ENCODE data around the gene DCAF12. TPM values are rescaled to one million over a fixed set of nuclear protein-coding genes. Genes with fewer than 3 reads are reported as not detected.

DCAF12 gene
- total and polyA plus RNA-seq, 2 of the 4 experiments (the other 2 are of a cell fraction), result 7.2 to 17.1 TPM

- Histone ChIP-seq H3K79me1 (ENCODE audit: low read depth in 1 of 2, low read length in 2 of 2) (peaks cover 0 to 7% of the 10 kb centered on the region in 2 experiments; a peak in 1 of 4 replicates), H4K91ac (ENCODE audit: insufficient read depth, low read depth, low read length) (no peak overlapping the region), H3K56ac (ENCODE audit: extremely low read depth, insufficient read depth, low read length) (no peak overlapping the region), H3K14ac (replicated peaks; ENCODE audit: low read depth, low read length) (no peak overlapping the region), H2BK20ac (ENCODE audit: low read depth, low read length) (no peak overlapping the region), H2BK15ac (ENCODE audit: low read depth, low read length) (no peak overlapping the region), H3K18ac (ENCODE audit: low read depth, low read length) (no peak overlapping the region), H3K9me3 (ENCODE audit: control insufficient read depth, insufficient read depth, low read length) (no peaks in the 10 kb centered on the region), H3K23ac (ENCODE audit: low read depth, low read length) (no peak overlapping the region), H3K4me2 (ENCODE audit: low read depth, low read length) (no peak overlapping the region), H3K36me3 (ENCODE audit: control insufficient read depth, insufficient read depth, low read length) (no peaks in the 10 kb centered on the region), H4K5ac (ENCODE audit: low read depth, low read length) (no peak overlapping the region), H4K20me1 (ENCODE audit: insufficient read depth, low read length) (no peaks in the 10 kb centered on the region), H3K27me3 (ENCODE audit: control insufficient read depth, insufficient read depth, low read length) (no peaks in the 10 kb centered on the region), H2BK5ac (ENCODE audit: low read depth, low read length, poor library complexity, severe bottlenecking) (no peak overlapping the region), H3K9me1 (ENCODE audit: insufficient read depth, low read length) (peaks cover 5% of the 10 kb centered on the region; the same call in 1 of the 2 replicates), H2AFZ (replicated peaks; ENCODE audit: low read length, poor library complexity) (no peak overlapping the region), H3K4me1 (ENCODE audit: control insufficient read depth, insufficient read depth, low read length) (peaks cover 2% of the 10 kb centered on the region; the same call in 1 of the 2 replicates), H2AK9ac (replicated peaks; ENCODE audit: low read depth, low read length, poor library complexity) (no peak overlapping the region), H2BK120ac (ENCODE audit: low read depth, low read length) (no peak overlapping the region), H3K27ac (ENCODE audit: insufficient read depth, low read length) (no peak overlapping the region), H3K4me3 (ENCODE audit: insufficient read depth, low read depth, low read length) (no peak overlapping the region), H4K8ac (ENCODE audit: low read depth in 2 of 2, low read length in 2 of 2) (no peak overlapping the region), H3K9ac (ENCODE audit: low read depth, low read length) (no peak overlapping the region), H3K4ac (ENCODE audit: low read depth, low read length) (no peak overlapping the region), H2AK5ac (ENCODE audit: low read depth, low read length) (no peak overlapping the region)
- ChIA-PET CTCF (no interaction called here), POLR2A (ENCODE audit: unreplicated experiment) (no interaction called here)
- no CpG with 5 or more reads among the region's 7 CpGs for WGBS, 2 experiments (ENCODE audit: extremely low coverage in 2 of 2, insufficient read length in 1 of 2)
- no peak for ATAC-seq (ENCODE audit: low read depth)
- in situ Hi-C loops (cut with MboI; ENCODE audit: low sequenced_read_pairs), result no loop called here
- no TSS peak for BruUV-seq (replicated peaks)
- TF ChIP-seq CHD1 (IDR thresholded peaks at IDR 0.05; ENCODE audit: low read depth, low read length), result no peak
- TF ChIP-seq MXI1 (IDR thresholded peaks at IDR 0.05; ENCODE audit: borderline replicate concordance, low read depth, low read length), result no peak
- no peak for TF ChIP-seq MAZ (IDR thresholded peaks at IDR 0.05; ENCODE audit: borderline replicate concordance, low read depth, low read length)
- TF ChIP-seq, protein P1, sequence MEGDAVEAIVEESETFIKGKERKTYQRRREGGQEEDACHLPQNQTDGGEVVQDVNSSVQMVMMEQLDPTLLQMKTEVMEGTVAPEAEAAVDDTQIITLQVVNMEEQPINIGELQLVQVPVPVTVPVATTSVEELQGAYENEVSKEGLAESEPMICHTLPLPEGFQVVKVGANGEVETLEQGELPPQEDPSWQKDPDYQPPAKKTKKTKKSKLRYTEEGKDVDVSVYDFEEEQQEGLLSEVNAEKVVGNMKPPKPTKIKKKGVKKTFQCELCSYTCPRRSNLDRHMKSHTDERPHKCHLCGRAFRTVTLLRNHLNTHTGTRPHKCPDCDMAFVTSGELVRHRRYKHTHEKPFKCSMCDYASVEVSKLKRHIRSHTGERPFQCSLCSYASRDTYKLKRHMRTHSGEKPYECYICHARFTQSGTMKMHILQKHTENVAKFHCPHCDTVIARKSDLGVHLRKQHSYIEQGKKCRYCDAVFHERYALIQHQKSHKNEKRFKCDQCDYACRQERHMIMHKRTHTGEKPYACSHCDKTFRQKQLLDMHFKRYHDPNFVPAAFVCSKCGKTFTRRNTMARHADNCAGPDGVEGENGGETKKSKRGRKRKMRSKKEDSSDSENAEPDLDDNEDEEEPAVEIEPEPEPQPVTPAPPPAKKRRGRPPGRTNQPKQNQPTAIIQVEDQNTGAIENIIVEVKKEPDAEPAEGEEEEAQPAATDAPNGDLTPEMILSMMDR (conservative IDR thresholded peaks at IDR 0.05; ENCODE audit: low read depth, low read length), result no peak
- no peak for TF ChIP-seq RAD21 (IDR thresholded peaks at IDR 0.05; ENCODE audit: low read length)
- no peak for TF ChIP-seq MAFK (IDR thresholded peaks at IDR 0.05; ENCODE audit: low read depth, low read length)
- TF ChIP-seq SMC3 (IDR thresholded peaks at IDR 0.05; ENCODE audit: low read depth, low read length), result no peak
- TF ChIP-seq RFX5 (IDR thresholded peaks at IDR 0.05; ENCODE audit: low read depth, low read length), result no peak
- no peak for TF ChIP-seq RCOR1 (IDR thresholded peaks at IDR 0.05; ENCODE audit: insufficient replicate concordance, low read length)
- TF ChIP-seq, protein P2, sequence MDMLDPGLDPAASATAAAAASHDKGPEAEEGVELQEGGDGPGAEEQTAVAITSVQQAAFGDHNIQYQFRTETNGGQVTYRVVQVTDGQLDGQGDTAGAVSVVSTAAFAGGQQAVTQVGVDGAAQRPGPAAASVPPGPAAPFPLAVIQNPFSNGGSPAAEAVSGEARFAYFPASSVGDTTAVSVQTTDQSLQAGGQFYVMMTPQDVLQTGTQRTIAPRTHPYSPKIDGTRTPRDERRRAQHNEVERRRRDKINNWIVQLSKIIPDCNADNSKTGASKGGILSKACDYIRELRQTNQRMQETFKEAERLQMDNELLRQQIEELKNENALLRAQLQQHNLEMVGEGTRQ (IDR thresholded peaks at IDR 0.05; ENCODE audit: low read depth, low read length), result no peak
- no peak for TF ChIP-seq POLR2A (IDR thresholded peaks at IDR 0.05; ENCODE audit: low read depth, low read length)
- no peak for TF ChIP-seq BHLHE40 (IDR thresholded peaks at IDR 0.05; ENCODE audit: low read depth, low read length)
- TF ChIP-seq, protein P3, sequence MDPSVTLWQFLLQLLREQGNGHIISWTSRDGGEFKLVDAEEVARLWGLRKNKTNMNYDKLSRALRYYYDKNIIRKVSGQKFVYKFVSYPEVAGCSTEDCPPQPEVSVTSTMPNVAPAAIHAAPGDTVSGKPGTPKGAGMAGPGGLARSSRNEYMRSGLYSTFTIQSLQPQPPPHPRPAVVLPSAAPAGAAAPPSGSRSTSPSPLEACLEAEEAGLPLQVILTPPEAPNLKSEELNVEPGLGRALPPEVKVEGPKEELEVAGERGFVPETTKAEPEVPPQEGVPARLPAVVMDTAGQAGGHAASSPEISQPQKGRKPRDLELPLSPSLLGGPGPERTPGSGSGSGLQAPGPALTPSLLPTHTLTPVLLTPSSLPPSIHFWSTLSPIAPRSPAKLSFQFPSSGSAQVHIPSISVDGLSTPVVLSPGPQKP (IDR thresholded peaks at IDR 0.05; ENCODE audit: borderline replicate concordance, low read depth, low read length), result no peak
- TF ChIP-seq NFE2L2 (IDR thresholded peaks at IDR 0.05; ENCODE audit: low read depth, low read length), result no peak
- TF ChIP-seq CEBPB (IDR thresholded peaks at IDR 0.05; ENCODE audit: low read depth, low read length), result no peak
- TF ChIP-seq FOS (IDR thresholded peaks at IDR 0.05; ENCODE audit: low read depth, low read length), result no peak
- no peak for DNase-seq
- dilution Hi-C loops (cut with HindIII; ENCODE audit: low sequenced_read_pairs, unreplicated experiment), result no loop called here
- intact Hi-C loops (cut with micrococcal nuclease), result no loop called here
Observed at GRCh38 chr9:34131571-34131970, 5.1 kb upstream of the DCAF12 start.
